Glutamatergic neuron (in vitro differentiated cells): ENCODE results near the gene CHD5. TPM values are rescaled to one million over a fixed set of nuclear protein-coding genes. Genes with fewer than 3 reads are reported as not detected.
"Not testable (repeated sequence)": the region's sequence is repeated elsewhere in the genome, so short reads cannot be mapped to it uniquely, and the experiment has no call there.

Experiments used
- DNase-seq: peaks from one replicate; pipeline ENCODE4 v3.0.0; 2022
- H3K27ac Mint-ChIP-seq: one replicate; pipeline ENCODE4 v1.8.0; 2020; ENCODE audit warnings: mild to moderate bottlenecking, mixed read lengths, inconsistent platforms; ENCODE audit not compliant: unreplicated experiment
- H3K27me3 Mint-ChIP-seq: one replicate; pipeline ENCODE4 v1.8.0; 2020; ENCODE audit warnings: mild to moderate bottlenecking, moderate library complexity, mixed read lengths, inconsistent platforms; ENCODE audit not compliant: unreplicated experiment
- H3K36me3 Mint-ChIP-seq: one replicate; pipeline ENCODE4 v1.8.0; 2020; ENCODE audit warnings: mild to moderate bottlenecking, mixed read lengths, inconsistent platforms; ENCODE audit not compliant: unreplicated experiment
- H3K4me1 Mint-ChIP-seq: one replicate; pipeline ENCODE4 v1.8.0; 2020; ENCODE audit warnings: mild to moderate bottlenecking, low read depth, mixed read lengths, inconsistent platforms; ENCODE audit not compliant: unreplicated experiment
- H3K4me3 Mint-ChIP-seq: one replicate; pipeline ENCODE4 v1.8.0; 2020; ENCODE audit warnings: mild to moderate bottlenecking, mixed read lengths, inconsistent platforms; ENCODE audit not compliant: unreplicated experiment
- H3K9me3 Mint-ChIP-seq: one replicate; pipeline ENCODE4 v1.8.0; 2020; ENCODE audit warnings: mild to moderate bottlenecking, moderate library complexity, mixed read lengths, inconsistent platforms; ENCODE audit not compliant: unreplicated experiment
- CTCF ChIP-seq: fragments of 200-600 bp; sonication (generic); IDR thresholded peaks from one replicate; pipeline ENCODE4 v1.5.0; 2021; ENCODE audit not compliant: partially characterized antibody, unreplicated experiment
- total RNA-seq: library from RNA; stranded (reverse); fragmentation: NEBNext Ultra II Directional; extraction: Animal tissue kit (Norgen Biotek cat#: 25700); gene quantifications from one replicate; pipeline ENCODE4 v1.2.1, GENCODE V29; 2021; ENCODE audit not compliant: unreplicated experiment

The CHD5 gene
- total RNA-seq, 1 donor from 2014 or later: 0.96 TPM

- no peaks in the 10 kb centered on the region for H3K36me3 Mint-ChIP-seq
- H3K27ac Mint-ChIP-seq: no peak overlapping the region
- peaks cover 14% of the 10 kb centered on the region for H3K4me1 Mint-ChIP-seq
- no peak overlapping the region for H3K4me3 Mint-ChIP-seq
- DNase-seq: no peak
- H3K27me3 Mint-ChIP-seq: peaks cover 12% of the 10 kb centered on the region
- TF ChIP-seq CTCF: no peak
- H3K9me3 Mint-ChIP-seq: peaks cover 7% of the 10 kb centered on the region
Measured at GRCh38 chr1:6080469-6080868, 99.7 kb downstream of the CHD5 start.

GRCh38 chr1:6077919-6078318, 102.2 kb downstream of the CHD5 start:
- Mint-ChIP-seq H3K27ac (no peak overlapping the region), H3K9me3 (peaks cover 11% of the 10 kb centered on the region), H3K4me1 (peaks cover 9% of the 10 kb centered on the region), H3K27me3 (peaks cover 6% of the 10 kb centered on the region), H3K4me3 (no peak overlapping the region), H3K36me3 (no peaks in the 10 kb centered on the region)
- DNase-seq: no peak
- TF ChIP-seq CTCF: no peak

GRCh38 chr1:6077506-6077905, 102.6 kb downstream of the CHD5 start:
- Mint-ChIP-seq H3K9me3 (peaks cover 11% of the 10 kb centered on the region), H3K36me3 (no peaks in the 10 kb centered on the region), H3K4me3 (no peak overlapping the region), H3K27ac (no peak overlapping the region), H3K4me1 (peaks cover 6% of the 10 kb centered on the region), H3K27me3 (peaks cover 6% of the 10 kb centered on the region)
- DNase-seq: no peak
- no peak for TF ChIP-seq CTCF

GRCh38 chr1:6077061-6077460, 103.1 kb downstream of the CHD5 start:
- not testable (repeated sequence) for H3K36me3 Mint-ChIP-seq, DNase-seq, H3K27ac Mint-ChIP-seq, H3K4me1 Mint-ChIP-seq, H3K4me3 Mint-ChIP-seq, H3K27me3 Mint-ChIP-seq
- peaks cover 12% of the 10 kb centered on the region for H3K9me3 Mint-ChIP-seq

- no peak for TF ChIP-seq CTCF
- no peak overlapping the region for H3K4me3 Mint-ChIP-seq
- no peak for DNase-seq
- H3K27me3 Mint-ChIP-seq: peaks cover 9% of the 10 kb centered on the region
- peaks cover 14% of the 10 kb centered on the region for H3K9me3 Mint-ChIP-seq
- no peak overlapping the region for H3K27ac Mint-ChIP-seq
- H3K36me3 Mint-ChIP-seq: no peaks in the 10 kb centered on the region
- peaks cover 7% of the 10 kb centered on the region for H3K4me1 Mint-ChIP-seq
Measured at GRCh38 chr1:6075748-6076147, 104.4 kb downstream of the CHD5 start.
